IMR-90 (cell line): ENCODE measurements around the gene GABBR2.

ENCODE experiments used
- CTCF ChIP-seq: conservative IDR thresholded peaks from 2 replicates; pipeline ENCODE4 v1.5.1; 2012; ENCODE audit warnings: mild to moderate bottlenecking, low read depth, low read length, improper control_type of control experiment
- RAD21 ChIP-seq: IDR thresholded peaks from 2 replicates; pipeline ENCODE4 v1.6.1; 2012; ENCODE audit warnings: low read length, improper control_type of control experiment
- RFX5 ChIP-seq: IDR thresholded peaks from 2 replicates; pipeline ENCODE4 v1.8.0; 2012; ENCODE audit warnings: low read depth, mild to moderate bottlenecking, low read length, moderate library complexity

- TF ChIP-seq RFX5, result no peak
- no peak for TF ChIP-seq CTCF
- no peak for TF ChIP-seq RAD21
These were observed 406.6 kb downstream of the GABBR2 start for GRCh38 chr9:98302150-98302549.
